ENCODE measurements around the gene AAR2.

GRCh38 chr20:36274181-36274841 is 38.0 kb downstream of the AAR2 start:
- TF ChIP-seq TAF1 (IDR thresholded peaks at IDR 0.05; ENCODE audit: borderline replicate concordance, low read depth, low read length) (no peak), POLR2A (IDR thresholded peaks at IDR 0.05; ENCODE audit: low read depth, low read length) (no peak)

Data from GM12892 (cell line).